Endothelial cell (in vitro differentiated cells): Measurements from ENCODE around the gene SLC18A3. TPM values are rescaled to one million over a fixed set of nuclear protein-coding genes. Genes with fewer than 3 reads are reported as not detected.

Experiments
- DNase-seq: peaks from one replicate; pipeline ENCODE4 v3.0.0; 2021; ENCODE audit warnings: low spot score
- H3K27ac Mint-ChIP-seq: one replicate; pipeline ENCODE4 v1.8.0; 2021; ENCODE audit warnings: mixed read lengths, inconsistent platforms; ENCODE audit not compliant: unreplicated experiment
- H3K27me3 Mint-ChIP-seq: one replicate; pipeline ENCODE4 v1.8.0; 2021; ENCODE audit warnings: mild to moderate bottlenecking, moderate library complexity, mixed read lengths, inconsistent platforms; ENCODE audit not compliant: unreplicated experiment
- H3K36me3 Mint-ChIP-seq: one replicate; pipeline ENCODE4 v1.8.0; 2021; ENCODE audit warnings: mild to moderate bottlenecking, low read depth, mixed read lengths, inconsistent platforms; ENCODE audit not compliant: unreplicated experiment
- H3K4me1 Mint-ChIP-seq: one replicate; pipeline ENCODE4 v1.8.0; 2021; ENCODE audit warnings: mild to moderate bottlenecking, mixed read lengths, inconsistent platforms; ENCODE audit not compliant: unreplicated experiment
- H3K4me3 Mint-ChIP-seq: one replicate; pipeline ENCODE4 v1.8.0; 2021; ENCODE audit warnings: mild to moderate bottlenecking, mixed read lengths, inconsistent platforms; ENCODE audit not compliant: unreplicated experiment
- H3K9me3 Mint-ChIP-seq: one replicate; pipeline ENCODE4 v1.8.0; 2021; ENCODE audit warnings: mixed read lengths, inconsistent platforms; ENCODE audit not compliant: unreplicated experiment
- long read RNA-seq: library from polyadenylated mRNA; unstranded; transcript quantifications from one replicate; pipeline ENCODE4 v2.0.0, GENCODE V29; 2020; ENCODE audit not compliant: unreplicated experiment
- total RNA-seq: library from RNA; stranded (reverse); fragmentation: NEBNext Ultra II Directional; extraction: Animal tissue kit (Norgen Biotek cat#: 25700); gene quantifications from one replicate; pipeline ENCODE4 v1.2.1, GENCODE V29; 2021; ENCODE audit not compliant: unreplicated experiment
- TF ChIP-seq, protein P1 (sequence below): fragments of 200-600 bp; sonication (generic); IDR thresholded peaks from one replicate; pipeline ENCODE4 v1.5.0; 2021; ENCODE audit warnings: antibody characterized with exemption; ENCODE audit not compliant: unreplicated experiment

SLC18A3 gene
- 0.72 TPM for total RNA-seq
- long read RNA-seq, partial matches to known transcripts = 0 of 1 reads
- long read RNA-seq, other reads (novel, unspliced or antisense) = 0 of 1 reads

DNA sequence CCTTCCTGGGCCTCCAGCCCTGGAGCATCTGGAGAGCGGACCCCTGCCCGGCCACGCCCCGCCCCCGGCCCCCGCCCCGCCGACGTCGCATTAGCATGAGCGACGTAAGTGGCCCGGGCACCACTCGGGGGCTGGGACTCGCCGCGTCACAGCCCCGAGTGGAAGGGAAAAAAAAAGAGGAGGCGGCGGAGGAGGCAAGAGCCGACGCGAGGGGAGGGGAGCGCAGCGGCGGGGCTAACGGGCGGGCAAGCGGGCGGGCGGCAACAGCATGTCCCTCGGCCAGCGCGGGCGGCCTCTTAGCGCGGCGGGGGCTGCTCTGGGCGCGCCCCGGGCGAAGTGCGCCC, at the start of gene SLC18A3:
Gene SLC18A3 (plus strand): TSS at position 197 of the 344 bp plus-strand sequence. CDS start 431 bp downstream, outside the sequence.
- Mint-ChIP-seq H3K36me3 (peaks cover 3% of the 10 kb centered on the region), H3K27ac (no peak within 1 kb of the TSS), H3K27me3 (peaks cover 61% of the 10 kb centered on the region), H3K9me3 (no peaks in the 10 kb centered on the region), H3K4me1 (peaks cover 28% of the 10 kb centered on the region), H3K4me3 (peak within 1 kb of the TSS; percentile 56)
- TF ChIP-seq, protein P1, sequence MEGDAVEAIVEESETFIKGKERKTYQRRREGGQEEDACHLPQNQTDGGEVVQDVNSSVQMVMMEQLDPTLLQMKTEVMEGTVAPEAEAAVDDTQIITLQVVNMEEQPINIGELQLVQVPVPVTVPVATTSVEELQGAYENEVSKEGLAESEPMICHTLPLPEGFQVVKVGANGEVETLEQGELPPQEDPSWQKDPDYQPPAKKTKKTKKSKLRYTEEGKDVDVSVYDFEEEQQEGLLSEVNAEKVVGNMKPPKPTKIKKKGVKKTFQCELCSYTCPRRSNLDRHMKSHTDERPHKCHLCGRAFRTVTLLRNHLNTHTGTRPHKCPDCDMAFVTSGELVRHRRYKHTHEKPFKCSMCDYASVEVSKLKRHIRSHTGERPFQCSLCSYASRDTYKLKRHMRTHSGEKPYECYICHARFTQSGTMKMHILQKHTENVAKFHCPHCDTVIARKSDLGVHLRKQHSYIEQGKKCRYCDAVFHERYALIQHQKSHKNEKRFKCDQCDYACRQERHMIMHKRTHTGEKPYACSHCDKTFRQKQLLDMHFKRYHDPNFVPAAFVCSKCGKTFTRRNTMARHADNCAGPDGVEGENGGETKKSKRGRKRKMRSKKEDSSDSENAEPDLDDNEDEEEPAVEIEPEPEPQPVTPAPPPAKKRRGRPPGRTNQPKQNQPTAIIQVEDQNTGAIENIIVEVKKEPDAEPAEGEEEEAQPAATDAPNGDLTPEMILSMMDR = no peak
- DNase-seq = no peak

DNA sequence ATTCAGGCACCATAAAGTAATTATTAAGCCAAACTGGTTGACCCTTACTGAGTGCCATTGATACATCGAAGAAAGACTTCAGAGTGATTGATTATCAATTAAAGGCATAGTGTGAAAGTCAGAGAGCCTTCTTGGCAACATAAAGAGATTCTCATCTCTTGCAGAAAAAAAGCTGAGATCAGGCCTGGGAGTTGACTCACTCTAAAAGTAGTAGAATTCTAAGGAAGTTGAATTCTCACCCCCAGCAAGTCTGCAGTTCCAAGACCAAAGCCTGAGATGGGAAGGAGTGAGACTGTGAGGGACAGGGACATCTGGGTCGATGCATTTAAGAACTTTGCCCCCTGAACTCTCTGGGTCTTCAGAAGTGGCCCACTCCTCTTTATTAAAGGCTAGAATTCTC, 49.6 kb upstream of the SLC18A3 start:
- TF ChIP-seq, protein P1 = no peak
- no peaks in the 10 kb centered on the region for H3K9me3 Mint-ChIP-seq
- no peaks in the 10 kb centered on the region for H3K27me3 Mint-ChIP-seq
- no peak overlapping the region for H3K27ac Mint-ChIP-seq
- no peak overlapping the region for H3K4me3 Mint-ChIP-seq
- no peaks in the 10 kb centered on the region for H3K36me3 Mint-ChIP-seq
- peaks cover 4% of the 10 kb centered on the region for H3K4me1 Mint-ChIP-seq
- DNase-seq = no peak

DNA sequence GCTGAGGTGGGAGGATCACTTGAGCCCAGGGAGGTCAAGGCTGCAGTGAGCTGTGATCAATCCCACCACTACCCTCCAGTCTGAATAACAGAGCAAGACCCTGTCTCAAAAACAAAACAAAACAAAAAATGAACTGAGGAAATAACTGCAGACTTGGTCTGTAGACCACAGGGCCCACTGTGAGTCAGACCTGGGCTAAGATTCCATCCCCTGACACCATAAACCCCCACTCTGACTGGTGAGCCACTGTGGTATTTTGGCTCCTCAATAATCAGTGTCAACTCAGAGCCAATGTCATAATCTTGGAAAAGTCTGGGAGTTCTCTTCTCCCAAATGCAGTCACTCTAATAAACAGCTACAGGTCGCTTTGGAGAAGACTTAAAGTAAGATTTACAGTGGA, 47.2 kb upstream of the SLC18A3 start:
- H3K27ac Mint-ChIP-seq = no peak overlapping the region
- H3K9me3 Mint-ChIP-seq = no peaks in the 10 kb centered on the region
- no peak overlapping the region for H3K4me3 Mint-ChIP-seq
- TF ChIP-seq, protein P1 = no peak
- no peak for DNase-seq
- H3K27me3 Mint-ChIP-seq = no peaks in the 10 kb centered on the region
- H3K36me3 Mint-ChIP-seq = no peaks in the 10 kb centered on the region
- H3K4me1 Mint-ChIP-seq = peaks cover 4% of the 10 kb centered on the region

DNA sequence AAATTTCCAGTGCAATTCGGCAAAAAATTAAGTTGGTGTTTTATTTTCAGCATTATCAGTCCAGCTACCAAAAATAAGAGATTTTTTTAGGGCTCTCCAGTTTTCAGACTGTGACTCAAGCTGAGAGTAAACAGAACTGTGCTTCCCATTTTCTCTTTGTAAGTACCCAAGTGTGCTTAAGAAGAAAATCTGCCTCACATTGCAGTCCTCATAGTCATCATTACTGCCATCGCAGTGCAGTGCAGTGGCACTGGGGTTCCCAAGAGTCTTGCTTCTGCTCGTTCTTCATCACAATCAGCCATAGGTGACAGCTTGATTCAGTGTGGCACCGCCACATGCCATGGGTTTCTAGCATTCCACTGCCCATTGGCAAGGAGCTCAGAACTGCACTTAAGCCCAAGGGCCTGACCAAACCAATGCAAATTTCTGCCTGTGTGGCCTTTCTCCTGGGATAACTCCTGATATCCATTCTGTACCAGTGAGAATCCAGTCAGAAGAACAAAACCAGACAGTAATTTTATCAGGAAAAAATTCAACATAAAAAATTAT, 45.6 kb upstream of the SLC18A3 start:
- Mint-ChIP-seq H3K9me3 (no peaks in the 10 kb centered on the region), H3K4me1 (peaks cover 4% of the 10 kb centered on the region), H3K4me3 (no peak overlapping the region), H3K27ac (no peak overlapping the region), H3K27me3 (no peaks in the 10 kb centered on the region), H3K36me3 (no peaks in the 10 kb centered on the region)
- no peak for DNase-seq
- TF ChIP-seq, protein P1 = no peak

DNA sequence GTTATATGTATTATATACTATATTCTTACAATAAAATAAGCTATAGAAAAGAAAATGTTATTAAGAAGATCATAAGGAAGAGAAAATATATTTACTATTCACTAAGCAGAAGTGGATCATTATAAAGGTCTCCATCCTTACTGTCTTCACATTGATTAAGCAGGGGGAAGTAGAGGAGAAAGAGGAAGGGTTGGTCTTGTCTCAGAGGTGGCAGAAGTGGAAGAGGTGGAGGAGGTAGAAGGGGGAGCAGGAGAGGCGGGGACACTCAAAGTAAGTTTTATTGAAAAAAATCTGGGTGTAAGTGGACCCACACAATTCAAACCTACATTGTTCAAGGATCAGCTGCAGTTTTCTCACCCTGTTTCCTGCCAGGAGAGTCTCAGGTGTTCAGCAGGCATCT, 42.3 kb upstream of the SLC18A3 start:
- Mint-ChIP-seq H3K4me3 (no peak overlapping the region), H3K9me3 (no peaks in the 10 kb centered on the region), H3K4me1 (no peaks in the 10 kb centered on the region), H3K27ac (no peak overlapping the region), H3K36me3 (no peaks in the 10 kb centered on the region), H3K27me3 (no peaks in the 10 kb centered on the region)
- DNase-seq = no peak
- TF ChIP-seq, protein P1 = no peak
